T-cell (primary cell): ENCODE results near the gene ETS1. TPM values are rescaled to one million over a fixed set of nuclear protein-coding genes. Genes with fewer than 3 reads are reported as not detected.

Source experiments
- ATAC-seq, 4 experiments: fragments of 200-7000 bp in 3 of 4; fragments of 150-1000 bp in 1 of 4; cut with Tn5 transposase; replicated peaks in 1 of 4; 1 replicate in 3 of 4; 2 replicates in 1 of 4; pipeline ENCODE4 v1.10.0; 2021; ENCODE audit warnings: moderate library complexity in 3 of 4, mild to moderate bottlenecking in 2 of 4, moderate number of reproducible peaks in 1 of 4
- CTCF ChIA-PET, 2 donors: fragments of 300-600 bp; sonication (Branson Sonifier 250); formaldehyde crosslinking; loops; one replicate each; lab custom pipeline; 2022; ENCODE audit warnings: antibody characterized with exemption in 2 of 2; lab: Charles Lee
- POLR2A ChIA-PET, 2 donors: fragments of 300-600 bp; sonication (Branson Sonifier 250); formaldehyde crosslinking; loops; one replicate each; lab custom pipeline; 2022; ENCODE audit warnings: antibody characterized with exemption in 2 of 2; lab: Charles Lee
- DNase-seq, 35 experiments: peaks; one replicate each; pipeline versions ENCODE4 v3.0.0 to v3.0.0-alpha.2; 2013 to 2023
- H3K27ac ChIP-seq: one replicate; pipeline ENCODE4 v1.5.1; 2013; ENCODE audit warnings: low read length
- H3K27me3 ChIP-seq, 2 experiments: replicated peaks in 1 of 2; 1 replicate in 1 of 2; 2 replicates in 1 of 2; pipeline versions ENCODE4 v1.6.1 to v1.7.0; 2013; ENCODE audit warnings: low read length in 1 of 2, mixed read lengths in 1 of 2; ENCODE audit not compliant: control insufficient read depth in 2 of 2, insufficient read depth in 2 of 2; ENCODE audit errors: extremely low read depth in 1 of 2
- H3K36me3 ChIP-seq, 2 donors: 1 replicate in 1 of 2; 2 replicates in 1 of 2; pipeline versions ENCODE4 v1.6.1 to v1.7.0; 2013; ENCODE audit warnings: low read length in 1 of 2; ENCODE audit not compliant: control insufficient read depth in 2 of 2, insufficient read depth in 1 of 2; ENCODE audit errors: extremely low read depth in 1 of 2
- H3K4me1 ChIP-seq, 2 experiments: 1 replicate in 1 of 2; 2 replicates in 1 of 2; pipeline versions ENCODE4 v1.6.1 to v1.7.0; 2013; ENCODE audit warnings: low read length in 2 of 2, mixed read lengths in 1 of 2; ENCODE audit not compliant: insufficient read depth in 2 of 2, control insufficient read depth in 1 of 2; ENCODE audit errors: extremely low read depth in 1 of 2
- H3K4me3 ChIP-seq, 2 donors: 1 replicate in 1 of 2; 2 replicates in 1 of 2; pipeline versions ENCODE4 v1.5.1 to v1.7.0; 2013; ENCODE audit warnings: mild to moderate bottlenecking in 2 of 2, low read length in 1 of 2, moderate library complexity in 1 of 2; ENCODE audit not compliant: control insufficient read depth in 1 of 2; ENCODE audit errors: extremely low read depth in 1 of 2
- H3K9me3 ChIP-seq: 2 replicates; pipeline ENCODE4 v1.7.0; 2013
- H3K27ac Mint-ChIP-seq, 2 donors: one replicate each; pipeline ENCODE4 v1.8.0; 2020 to 2021; ENCODE audit warnings: mild to moderate bottlenecking in 2 of 2, mixed read lengths in 2 of 2
- H3K27me3 Mint-ChIP-seq, 2 donors: one replicate each; pipeline ENCODE4 v1.8.0; 2021 to 2022; ENCODE audit warnings: mixed read lengths in 2 of 2
- H3K36me3 Mint-ChIP-seq: one replicate; pipeline ENCODE4 v1.8.0; 2021; ENCODE audit warnings: mixed read lengths
- H3K4me1 Mint-ChIP-seq, 3 donors: one replicate each; pipeline ENCODE4 v1.8.0; 2020 to 2022; ENCODE audit warnings: mixed read lengths in 3 of 3, mild to moderate bottlenecking in 1 of 3
- H3K4me3 Mint-ChIP-seq, 3 donors: one replicate each; pipeline ENCODE4 v1.8.0; 2020 to 2022; ENCODE audit warnings: mild to moderate bottlenecking in 3 of 3, mixed read lengths in 3 of 3, moderate library complexity in 3 of 3
- H3K9me3 Mint-ChIP-seq, 3 donors: one replicate each; pipeline ENCODE4 v1.8.0; 2020 to 2022; ENCODE audit warnings: mixed read lengths in 3 of 3
- WGBS: methylation state at CpG from one replicate; pipeline ENCODE4 v1.1.5; 2013; ENCODE audit warnings: missing lambda C conversion rate; ENCODE audit not compliant: insufficient coverage; 5-methylcytosine and 5-hydroxymethylcytosine counted together
- total RNA-seq, 35 experiments: library from RNA in 6 of 35; stranded (reverse) in 6 of 35; fragments of 120-200 nt in 1 of 35; gene quantifications; one replicate each; pipeline versions ENCODE4 v1.2.1 to v1.2.4 and lab custom pipeline; 2013 to 2026

The ETS1 gene
- total RNA-seq, 5 donors from 2014 or later (not counting 1 experiment from before 2014, with no cell fraction given) = 773 to 1,065 (median 854) TPM

GRCh38 chr11:128432926-128433325 is 154.4 kb downstream of the ETS1 start:
- Histone ChIP-seq H3K4me1 (peaks cover 5% of the 10 kb centered on the region in 2 experiments), H3K9me3 (no peaks in the 10 kb centered on the region), H3K4me3 (no peak overlapping the region), H3K36me3 (no peaks in the 10 kb centered on the region), H3K27me3 (peaks cover 0 to 3% of the 10 kb centered on the region in 2 experiments), H3K27ac (no peak overlapping the region)
- DNase-seq (no peak), ATAC-seq (no peak)
- POLR2A ChIA-PET = no interaction called here
- H3K27me3 Mint-ChIP-seq = no peaks in the 10 kb centered on the region
- H3K4me3 Mint-ChIP-seq = no peak overlapping the region
- peaks cover 13 to 33% (median 16%) of the 10 kb centered on the region in 3 donors for H3K4me1 Mint-ChIP-seq
- no peak overlapping the region for H3K27ac Mint-ChIP-seq
- no peaks in the 10 kb centered on the region for H3K9me3 Mint-ChIP-seq
- H3K36me3 Mint-ChIP-seq = no peaks in the 10 kb centered on the region
- CTCF ChIA-PET = interaction anchor here (0.7 to 1.3 kb wide), 2 partner anchors 10 to 76 kb away, joined by 4 to 5 read pairs; no protein-coding TSS in a partner anchor

GRCh38 chr11:128431931-128432330 is 155.4 kb downstream of the ETS1 start:
- WGBS = 100% methylated on average over 1 of the region's 4 CpGs
- POLR2A ChIA-PET = interaction anchor here in 1 of 2 donors (0.5 kb wide), 1 partner anchor 176 kb away, joined by 3 read pairs; no protein-coding TSS in a partner anchor
- Histone ChIP-seq H3K4me3 (no peak overlapping the region), H3K4me1 (peaks cover 3 to 5% of the 10 kb centered on the region in 2 experiments), H3K9me3 (no peaks in the 10 kb centered on the region), H3K27ac (no peak overlapping the region), H3K27me3 (peaks cover 0 to 3% of the 10 kb centered on the region in 2 experiments), H3K36me3 (no peaks in the 10 kb centered on the region)
- peaks cover 9 to 28% (median 11%) of the 10 kb centered on the region in 3 donors for H3K4me1 Mint-ChIP-seq
- H3K27ac Mint-ChIP-seq = no peak overlapping the region
- H3K9me3 Mint-ChIP-seq = no peaks in the 10 kb centered on the region
- ATAC-seq = no peak
- no peaks in the 10 kb centered on the region for H3K36me3 Mint-ChIP-seq
- CTCF ChIA-PET = no interaction called here
- no peaks in the 10 kb centered on the region for H3K27me3 Mint-ChIP-seq
- no peak for DNase-seq
- no peak overlapping the region for H3K4me3 Mint-ChIP-seq

- Mint-ChIP-seq H3K4me1 (peaks cover 8 to 30% (median 9%) of the 10 kb centered on the region in 3 donors), H3K4me3 (no peak overlapping the region), H3K9me3 (no peaks in the 10 kb centered on the region), H3K27ac (no peak overlapping the region), H3K27me3 (no peaks in the 10 kb centered on the region), H3K36me3 (no peaks in the 10 kb centered on the region)
- Histone ChIP-seq H3K27me3 (peaks cover 0 to 3% of the 10 kb centered on the region in 2 experiments), H3K4me3 (no peak overlapping the region), H3K36me3 (no peaks in the 10 kb centered on the region), H3K4me1 (peaks cover 6 to 15% of the 10 kb centered on the region in 2 experiments), H3K27ac (no peak overlapping the region), H3K9me3 (no peaks in the 10 kb centered on the region)
- CTCF ChIA-PET = interaction anchor here (0.6 to 1.0 kb wide), 2 partner anchors 11 to 21 kb away, joined by 3 read pairs; no protein-coding TSS in a partner anchor
- no peak for ATAC-seq
- DNase-seq = no peak
- POLR2A ChIA-PET = interaction anchor here in 1 of 2 donors (0.6 to 0.7 kb wide), 2 partner anchors 126 to 268 kb away, joined by 3 to 11 read pairs; no protein-coding TSS in a partner anchor
- WGBS = 80% methylated on average over 1 of the region's 3 CpGs
These were observed 158.4 kb downstream of the ETS1 start for GRCh38 chr11:128428935-128429334.

- H3K27ac Mint-ChIP-seq = no peak overlapping the region
- Histone ChIP-seq H3K27ac (no peak overlapping the region), H3K4me3 (no peak overlapping the region), H3K36me3 (no peaks in the 10 kb centered on the region), H3K27me3 (no peaks in the 10 kb centered on the region), H3K9me3 (no peaks in the 10 kb centered on the region), H3K4me1 (peaks cover 38 to 39% of the 10 kb centered on the region in 2 experiments)
- no peak for DNase-seq
- ATAC-seq = no peak
- H3K9me3 Mint-ChIP-seq = no peaks in the 10 kb centered on the region
- no peaks in the 10 kb centered on the region for H3K36me3 Mint-ChIP-seq
- H3K4me1 Mint-ChIP-seq = peaks cover 42 to 45% (median 44%) of the 10 kb centered on the region in 3 donors
- H3K4me3 Mint-ChIP-seq = no peak overlapping the region
- 97% methylated on average over 6 of the region's 8 CpGs for WGBS
- POLR2A ChIA-PET = no interaction called here
- CTCF ChIA-PET = no interaction called here
- H3K27me3 Mint-ChIP-seq = no peaks in the 10 kb centered on the region
These were observed 162.5 kb downstream of the ETS1 start for GRCh38 chr11:128424851-128425285.

- Histone ChIP-seq H3K9me3 (no peaks in the 10 kb centered on the region), H3K36me3 (no peaks in the 10 kb centered on the region), H3K4me1 (peaks cover 38 to 40% of the 10 kb centered on the region in 2 experiments), H3K4me3 (no peak overlapping the region), H3K27ac (no peak overlapping the region), H3K27me3 (no peaks in the 10 kb centered on the region)
- ChIA-PET POLR2A (interaction anchor here in 1 of 2 donors (0.5 kb wide), 1 partner anchor 92 kb away, joined by 3 read pairs; no protein-coding TSS in a partner anchor), CTCF (interaction anchor here in 1 of 2 donors (1.5 to 1.7 kb wide), 2 partner anchors 208 to 252 kb away, joined by 4 to 6 read pairs; no protein-coding TSS in a partner anchor)
- Mint-ChIP-seq H3K9me3 (no peaks in the 10 kb centered on the region), H3K4me1 (peaks cover 44 to 49% (median 46%) of the 10 kb centered on the region in 3 donors), H3K27me3 (no peaks in the 10 kb centered on the region), H3K27ac (peak overlapping the region in 1 of 2 donors; percentile 28), H3K4me3 (peak overlapping the region in 1 of 3 donors; percentile 59), H3K36me3 (no peaks in the 10 kb centered on the region)
- no peak for ATAC-seq
- no peak for DNase-seq
- WGBS = 95% methylated on average over 8 of the region's 8 CpGs
These were observed 163.1 kb downstream of the ETS1 start for GRCh38 chr11:128424271-128424711.

GRCh38 chr11:128422576-128423370 is 164.6 kb downstream of the ETS1 start:
- peak; percentile 89 to 93 (median 92) for ATAC-seq
- Mint-ChIP-seq H3K36me3 (no peaks in the 10 kb centered on the region), H3K27ac (peak overlapping the region; percentile 80 to 93), H3K27me3 (no peaks in the 10 kb centered on the region), H3K4me1 (peaks cover 51 to 55% (median 52%) of the 10 kb centered on the region in 3 donors), H3K4me3 (peak overlapping the region; percentile 40 to 59 (median 40)), H3K9me3 (no peaks in the 10 kb centered on the region)
- H3K27me3 ChIP-seq = no peaks in the 10 kb centered on the region
- ChIA-PET POLR2A (interaction anchor here (0.5 to 1.3 kb wide), 24 partner anchors 10 to 1394 kb away, joined by 3 to 12 read pairs (median 3); no protein-coding TSS in a partner anchor), CTCF (interaction anchor here (0.6 to 1.7 kb wide), 17 partner anchors 26 to 250 kb away, joined by 3 to 8 read pairs (median 3); no protein-coding TSS in a partner anchor)
- no peaks in the 10 kb centered on the region for H3K36me3 ChIP-seq
- no peaks in the 10 kb centered on the region for H3K9me3 ChIP-seq
- H3K4me1 ChIP-seq = peaks cover 34 to 41% of the 10 kb centered on the region in 2 experiments
- H3K4me3 ChIP-seq = peak overlapping the region in 1 of 2 donors; percentile 17
- 28% methylated on average over 7 of the region's 16 CpGs for WGBS
- peak overlapping the region; percentile 67 for H3K27ac ChIP-seq
- DNase-seq = peak; percentile 58 to 93 (median 86)
